NCI-H2196 (cell line): ENCODE measurements around the gene SGSM2.
"Not testable (repeated sequence)": the region's sequence is repeated elsewhere in the genome, so short reads cannot be mapped to it uniquely, and the experiment has no call there.

Experiments used
- DNase-seq: peaks from one replicate; lab custom pipeline; 2025; ENCODE audit not compliant: unreplicated experiment; lab: John Stamatoyannopoulos, UW

The SGSM2 gene

GRCh38 chr17:2336852-2337543, at the start of gene SGSM2:
Gene SGSM2, plus strand, starts transcription at chr17:2337501. Its CDS starts 188 bp downstream, at chr17:2337689.
- peak; percentile 21 for DNase-seq

- no peak for DNase-seq
Observed at GRCh38 chr17:2289878-2290478, 47.3 kb upstream of the SGSM2 start.

GRCh38 chr17:2292100-2292499, 45.2 kb upstream of the SGSM2 start:
- no peak for DNase-seq

- DNase-seq: no peak
Observed at GRCh38 chr17:2295575-2295974, 41.7 kb upstream of the SGSM2 start.

- DNase-seq: no peak
Observed at GRCh38 chr17:2297023-2297422, 40.3 kb upstream of the SGSM2 start.

- no peak for DNase-seq
Observed at GRCh38 chr17:2299136-2299535, 38.2 kb upstream of the SGSM2 start.

- DNase-seq: no peak
Observed at GRCh38 chr17:2299756-2300155, 37.5 kb upstream of the SGSM2 start.

- no peak for DNase-seq
Observed at GRCh38 chr17:2302778-2303203, 34.5 kb upstream of the SGSM2 start.

GRCh38 chr17:2303204-2304188, 33.8 kb upstream of the SGSM2 start, which contains the start of the genes SMG6 and SRR:
Gene SMG6, minus strand, starts transcription at chr17:2303785. Its CDS starts 65 bp downstream, at chr17:2303720.
Gene SRR, plus strand, starts transcription at chr17:2303950. Its CDS starts 11,611 bp downstream, at chr17:2315561.
- peak; percentile 76 for DNase-seq

- no peak for DNase-seq
Observed at GRCh38 chr17:2304931-2305330, 32.4 kb upstream of the SGSM2 start.

- DNase-seq: no peak
Observed at GRCh38 chr17:2309338-2310154, 27.8 kb upstream of the SGSM2 start.

- DNase-seq: no peak
Observed at GRCh38 chr17:2312736-2313135, 24.6 kb upstream of the SGSM2 start.

- not testable (repeated sequence) for DNase-seq
Observed at GRCh38 chr17:2316916-2317205, 20.4 kb upstream of the SGSM2 start.

GRCh38 chr17:2317796-2318195, 19.5 kb upstream of the SGSM2 start:
- DNase-seq: no peak

- no peak for DNase-seq
Observed at GRCh38 chr17:2319051-2319450, 18.2 kb upstream of the SGSM2 start.

GRCh38 chr17:2321399-2321798, 15.9 kb upstream of the SGSM2 start:
- no peak for DNase-seq

GRCh38 chr17:2323629-2324314, 13.5 kb upstream of the SGSM2 start:
- DNase-seq: no peak

GRCh38 chr17:2331303-2331702, 6.0 kb upstream of the SGSM2 start:
- DNase-seq: no peak

GRCh38 chr17:2335726-2336214, 1.5 kb upstream of the SGSM2 start:
- no peak for DNase-seq
